H7 (cell line): ENCODE results near the gene PATJ. TPM values are rescaled to one million over a fixed set of nuclear protein-coding genes. Genes with fewer than 3 reads are reported as not detected.
A peak's percentile ranks its signal among the peaks of the same experiment; 100 is the strongest.

Experiments used
- DNase-seq: peaks from one replicate; pipeline ENCODE4 v3.0.0; 2012
- H3K27me3 ChIP-seq: 2 replicates; pipeline ENCODE4 v1.6.0; 2011; ENCODE audit warnings: mild to moderate bottlenecking, low read length; ENCODE audit not compliant: control insufficient read depth, insufficient read depth
- H3K36me3 ChIP-seq: replicated peaks from 2 replicates; pipeline ENCODE4 v1.5.1; 2011; ENCODE audit warnings: low read length; ENCODE audit not compliant: control insufficient read depth, insufficient read depth
- H3K4me3 ChIP-seq: 2 replicates; pipeline ENCODE4 v1.5.1; 2011; ENCODE audit warnings: low read depth, mild to moderate bottlenecking, control low read depth, low read length, moderate library complexity; ENCODE audit not compliant: insufficient read depth
- total RNA-seq: library from RNA; depleted of rRNA; stranded (reverse); fragments of >200 nt; shearing (Covaris generic); gene quantifications from 2 replicates; pipeline ENCODE4 v1.2.3, GENCODE V29; 2014

The PATJ gene
- total RNA-seq, 1 experiment from 2014 or later = 15.8 TPM

GRCh38 chr1:61732726-61733125 lies 9.6 kb upstream of the PATJ start:
- no peak for DNase-seq
- Histone ChIP-seq H3K4me3 (no peak overlapping the region), H3K27me3 (no peaks in the 10 kb centered on the region), H3K36me3 (no peaks in the 10 kb centered on the region)

- DNase-seq = no peak
- peak overlapping the region; percentile 65; the same call in 1 of the 2 replicates for H3K4me3 ChIP-seq
- no peaks in the 10 kb centered on the region for H3K27me3 ChIP-seq
- no peaks in the 10 kb centered on the region for H3K36me3 ChIP-seq
These were observed 1.3 kb upstream of the PATJ start for GRCh38 chr1:61740751-61741700.

GRCh38 chr1:61742620-61743430 lies 545 bp downstream of the PATJ start:
- Histone ChIP-seq H3K27me3 (no peaks in the 10 kb centered on the region), H3K36me3 (no peaks in the 10 kb centered on the region), H3K4me3 (peak overlapping the region; percentile 65)
- DNase-seq = peak; percentile 79

GRCh38 chr1:61743431-61743705 lies 1.1 kb downstream of the PATJ start:
- no peaks in the 10 kb centered on the region for H3K27me3 ChIP-seq
- peak overlapping the region; percentile 65 for H3K4me3 ChIP-seq
- H3K36me3 ChIP-seq = no peaks in the 10 kb centered on the region
- no peak for DNase-seq

GRCh38 chr1:61743716-61744580 lies 1.7 kb downstream of the PATJ start:
- H3K36me3 ChIP-seq = no peaks in the 10 kb centered on the region
- DNase-seq = no peak
- H3K4me3 ChIP-seq = peak overlapping the region; percentile 65
- no peaks in the 10 kb centered on the region for H3K27me3 ChIP-seq

GRCh38 chr1:61746813-61747212 lies 4.5 kb downstream of the PATJ start:
- H3K4me3 ChIP-seq = no peak overlapping the region

GRCh38 chr1:61748566-61748965 lies 6.3 kb downstream of the PATJ start:
- Histone ChIP-seq H3K36me3 (no peaks in the 10 kb centered on the region), H3K27me3 (no peaks in the 10 kb centered on the region), H3K4me3 (no peak overlapping the region)
- DNase-seq = no peak

More at GRCh38 chr1:61746813-61747212, 4.5 kb downstream of the PATJ start:
- H3K36me3 ChIP-seq = no peaks in the 10 kb centered on the region
- no peaks in the 10 kb centered on the region for H3K27me3 ChIP-seq
- DNase-seq = no peak

GRCh38 chr1:61749574-61749973 lies 7.3 kb downstream of the PATJ start:
- Histone ChIP-seq H3K4me3 (no peak overlapping the region), H3K27me3 (no peaks in the 10 kb centered on the region), H3K36me3 (no peaks in the 10 kb centered on the region)
- no peak for DNase-seq

GRCh38 chr1:61752921-61753389 lies 10.7 kb downstream of the PATJ start:
- Histone ChIP-seq H3K36me3 (no peaks in the 10 kb centered on the region), H3K27me3 (no peaks in the 10 kb centered on the region)
- DNase-seq = no peak

GRCh38 chr1:61753998-61754508 lies 11.8 kb downstream of the PATJ start:
- H3K36me3 ChIP-seq = no peaks in the 10 kb centered on the region
- no peak for DNase-seq
- H3K4me3 ChIP-seq = no peak overlapping the region
- no peaks in the 10 kb centered on the region for H3K27me3 ChIP-seq

More at GRCh38 chr1:61752921-61753389, 10.7 kb downstream of the PATJ start:
- H3K4me3 ChIP-seq = no peak overlapping the region

GRCh38 chr1:61754545-61754944 lies 12.3 kb downstream of the PATJ start:
- Histone ChIP-seq H3K36me3 (no peaks in the 10 kb centered on the region), H3K27me3 (no peaks in the 10 kb centered on the region), H3K4me3 (no peak overlapping the region)
- DNase-seq = no peak

- DNase-seq = no peak
- Histone ChIP-seq H3K27me3 (no peaks in the 10 kb centered on the region), H3K4me3 (no peak overlapping the region), H3K36me3 (no peaks in the 10 kb centered on the region)
These were observed 14.5 kb downstream of the PATJ start for GRCh38 chr1:61756773-61757172.

- H3K27me3 ChIP-seq = no peaks in the 10 kb centered on the region
- no peak overlapping the region for H3K4me3 ChIP-seq
- H3K36me3 ChIP-seq = no peaks in the 10 kb centered on the region
- DNase-seq = no peak
These were observed 15.7 kb downstream of the PATJ start for GRCh38 chr1:61757950-61758349.

- no peak for DNase-seq
- peaks cover 5% of the 10 kb centered on the region; the same call in 1 of the 2 replicates for H3K36me3 ChIP-seq
- no peaks in the 10 kb centered on the region for H3K27me3 ChIP-seq
- H3K4me3 ChIP-seq = no peak overlapping the region
These were observed 27.9 kb downstream of the PATJ start for GRCh38 chr1:61770131-61770530.
